ENCODE results near the gene KDM4B.

The KDM4B gene

GRCh38 chr19:5137114-5137513 lies 168.2 kb downstream of the KDM4B start:
- no peak for DNase-seq (ENCODE audit: low read depth in 3 of 3)

DNA sequence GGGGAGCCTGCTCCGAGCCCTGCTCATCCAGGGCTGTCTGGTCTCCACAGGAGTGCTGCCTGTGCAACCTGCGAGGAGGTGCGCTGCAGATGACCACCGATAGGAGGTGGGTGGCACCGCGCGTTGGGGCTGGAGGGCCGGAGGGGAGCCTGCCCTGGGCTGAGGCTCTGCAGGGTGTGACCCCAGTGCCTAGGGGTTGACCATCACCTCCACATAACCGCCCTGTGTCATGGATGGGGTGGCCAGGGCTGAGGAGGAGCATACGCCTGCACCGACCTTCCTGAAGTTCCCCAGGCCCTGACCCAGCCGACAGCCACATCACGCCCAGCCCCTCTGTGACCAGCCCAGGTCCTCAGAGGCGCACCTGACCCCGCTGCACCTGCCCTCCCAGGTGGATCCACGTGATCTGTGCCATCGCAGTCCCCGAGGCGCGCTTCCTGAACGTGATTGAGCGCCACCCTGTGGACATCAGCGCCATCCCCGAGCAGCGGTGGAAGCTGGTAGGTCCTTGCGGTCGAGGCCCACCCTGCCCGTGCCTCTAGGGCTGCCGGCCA lies 168.7 kb downstream of the KDM4B start:
- no peak for DNase-seq (ENCODE audit: low read depth in 3 of 3)

- peak; percentile 40 to 85 (median 48) for DNase-seq (ENCODE audit: low read depth in 3 of 3)
These were observed 170.0 kb downstream of the KDM4B start for GRCh38 chr19:5138606-5139582.

GRCh38 chr19:5139583-5140325 lies 170.8 kb downstream of the KDM4B start:
- no peak for DNase-seq (ENCODE audit: low read depth in 3 of 3)

DNA sequence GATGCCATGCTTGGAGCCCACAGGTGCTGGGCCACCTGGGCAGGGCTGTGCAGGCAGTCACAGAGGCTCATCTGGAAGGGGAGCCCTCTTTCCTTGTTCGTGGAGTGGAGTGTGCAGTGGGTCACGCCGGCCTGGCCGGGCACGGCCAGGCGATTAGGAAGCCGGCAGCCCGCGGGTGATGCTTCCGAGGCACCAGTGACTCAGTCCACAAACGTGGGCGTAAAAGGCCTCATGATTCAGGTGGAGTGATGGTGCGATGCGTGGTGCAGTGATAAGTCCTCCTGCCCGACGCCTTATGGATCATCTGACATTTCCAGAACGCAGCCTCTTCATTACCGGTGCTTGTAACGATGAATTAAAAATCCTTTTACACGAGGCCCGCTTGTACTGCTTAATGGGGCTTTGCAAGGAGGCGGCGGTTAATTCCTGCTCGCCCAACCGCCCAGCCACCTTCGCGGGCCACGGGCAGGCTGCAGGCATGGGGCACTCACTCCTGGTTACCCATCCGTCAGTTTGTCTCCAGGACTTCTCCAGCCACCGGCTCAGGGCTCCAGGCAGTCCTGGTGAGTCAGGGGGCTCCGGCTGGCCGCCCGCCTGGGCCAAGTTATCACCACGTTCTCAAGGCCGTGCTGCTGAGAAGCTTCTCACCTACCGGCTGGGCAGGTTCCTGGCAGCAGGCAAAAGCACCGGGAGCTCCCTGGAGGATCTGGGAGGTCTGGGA lies 172.4 kb downstream of the KDM4B start:
- no peak for DNase-seq (ENCODE audit: low read depth in 3 of 3)

DNA sequence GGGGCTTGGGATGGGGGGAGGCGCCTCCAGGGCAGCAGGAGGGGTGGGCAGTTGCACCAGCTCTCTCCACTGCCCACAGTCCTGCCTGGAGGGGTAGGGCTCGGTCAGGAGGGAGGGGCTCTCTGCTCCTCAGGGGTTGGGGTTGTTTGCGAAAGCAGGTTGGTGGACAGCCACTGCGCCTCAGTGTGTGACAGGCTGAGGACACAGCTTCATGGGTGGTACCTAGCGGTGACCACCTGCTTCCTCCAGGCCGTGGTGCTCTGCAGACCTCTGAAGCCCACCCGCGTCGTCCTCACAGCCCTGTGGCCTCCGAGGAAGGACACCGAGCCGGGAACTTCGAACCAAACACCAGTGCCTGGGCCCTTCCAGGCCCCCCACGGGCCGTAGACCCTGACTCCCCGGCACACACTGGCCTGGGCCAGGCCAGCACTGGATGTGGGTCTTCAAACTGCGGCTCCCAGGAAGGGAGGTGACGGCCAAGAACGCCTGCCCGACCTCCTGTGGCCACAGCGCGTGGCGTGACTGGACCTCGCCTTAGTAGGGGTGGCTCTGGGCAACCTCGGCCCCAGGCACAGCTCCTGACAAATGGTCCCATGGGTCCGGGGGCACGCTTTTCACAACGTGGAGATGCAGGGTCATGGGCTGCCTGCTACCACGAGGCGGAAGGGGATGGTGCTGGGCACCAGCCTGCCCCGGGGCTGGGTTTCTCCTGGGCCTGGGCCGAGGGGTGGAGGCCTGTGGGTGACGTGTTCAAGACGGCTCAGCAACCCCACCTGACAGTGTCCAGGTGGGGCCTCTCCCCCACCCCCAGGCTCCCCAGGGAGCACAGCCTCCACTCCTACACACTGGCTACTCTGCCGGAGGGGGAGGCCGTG lies 173.2 kb downstream of the KDM4B start:
- DNase-seq (ENCODE audit: low read depth in 3 of 3) = no peak

GRCh38 chr19:5142725-5143097 lies 173.8 kb downstream of the KDM4B start:
- DNase-seq (ENCODE audit: low read depth in 3 of 3) = no peak

DNA sequence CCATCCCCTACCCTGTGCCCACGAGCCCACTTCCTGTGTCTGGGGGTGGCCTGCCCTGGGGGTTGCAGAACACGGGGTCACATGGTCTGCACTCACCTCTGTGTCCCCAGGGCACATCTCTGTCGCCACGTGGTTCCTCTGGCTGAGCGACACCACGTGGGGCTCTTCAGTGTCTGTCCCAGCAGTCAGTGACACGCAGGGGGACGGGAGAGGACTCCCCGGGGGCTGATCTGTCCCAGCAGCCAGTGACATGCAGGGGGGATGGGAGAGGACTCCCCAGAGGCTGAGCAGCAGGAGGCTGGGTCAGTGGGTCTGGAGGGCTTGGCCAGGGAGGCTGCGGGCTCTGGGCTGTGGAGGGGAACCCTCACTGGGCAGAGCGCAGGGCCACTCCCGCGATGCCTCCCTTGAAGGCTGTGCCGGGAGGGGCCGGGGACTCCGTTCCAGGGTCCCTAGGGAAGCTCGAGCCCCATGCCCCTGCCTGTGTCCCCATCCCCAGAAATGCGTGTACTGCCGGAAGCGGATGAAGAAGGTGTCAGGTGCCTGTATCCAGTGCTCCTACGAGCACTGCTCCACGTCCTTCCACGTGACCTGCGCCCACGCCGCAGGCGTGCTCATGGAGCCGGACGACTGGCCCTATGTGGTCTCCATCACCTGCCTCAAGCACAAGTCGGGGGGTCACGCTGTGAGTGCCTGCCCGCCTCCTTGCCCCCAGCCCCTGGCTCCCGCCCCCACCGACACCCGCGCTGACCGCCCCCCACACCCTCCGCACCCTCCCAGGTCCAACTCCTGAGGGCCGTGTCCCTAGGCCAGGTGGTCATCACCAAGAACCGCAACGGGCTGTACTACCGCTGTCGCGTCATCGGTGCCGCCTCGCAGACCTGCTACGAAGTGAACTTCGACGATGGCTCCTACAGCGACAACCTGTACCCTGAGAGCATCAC lies 174.8 kb downstream of the KDM4B start:
- no peak for DNase-seq (ENCODE audit: low read depth in 3 of 3)

DNA sequence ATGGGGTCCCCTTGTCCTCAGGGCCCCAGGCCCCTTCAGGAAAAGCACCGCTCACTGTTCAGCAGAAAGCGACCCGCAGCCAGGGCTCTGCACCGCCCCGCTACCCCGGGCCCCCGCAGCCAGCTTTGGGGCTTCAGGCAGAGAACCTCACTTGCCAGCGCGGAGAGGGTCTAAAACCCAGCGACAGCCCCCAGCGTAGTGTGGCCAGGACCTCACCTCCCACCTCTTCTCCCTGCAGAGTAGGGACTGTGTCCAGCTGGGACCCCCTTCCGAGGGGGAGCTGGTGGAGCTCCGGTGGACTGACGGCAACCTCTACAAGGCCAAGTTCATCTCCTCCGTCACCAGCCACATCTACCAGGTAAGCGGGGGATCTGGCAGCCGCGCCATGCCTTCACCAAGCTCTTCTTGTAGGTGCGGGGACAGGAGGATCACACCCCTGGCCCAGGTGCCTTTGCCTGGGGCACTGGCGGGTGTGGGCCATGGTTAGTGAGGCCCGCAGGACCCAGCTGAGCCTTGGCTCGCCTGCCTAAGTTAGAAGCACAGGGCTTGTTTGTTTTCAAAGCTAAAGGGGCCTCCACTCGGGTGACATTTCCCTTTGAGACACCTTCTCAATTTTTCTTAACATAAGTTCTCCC lies 175.7 kb downstream of the KDM4B start:
- DNase-seq (ENCODE audit: low read depth in 3 of 3) = no peak

DNA sequence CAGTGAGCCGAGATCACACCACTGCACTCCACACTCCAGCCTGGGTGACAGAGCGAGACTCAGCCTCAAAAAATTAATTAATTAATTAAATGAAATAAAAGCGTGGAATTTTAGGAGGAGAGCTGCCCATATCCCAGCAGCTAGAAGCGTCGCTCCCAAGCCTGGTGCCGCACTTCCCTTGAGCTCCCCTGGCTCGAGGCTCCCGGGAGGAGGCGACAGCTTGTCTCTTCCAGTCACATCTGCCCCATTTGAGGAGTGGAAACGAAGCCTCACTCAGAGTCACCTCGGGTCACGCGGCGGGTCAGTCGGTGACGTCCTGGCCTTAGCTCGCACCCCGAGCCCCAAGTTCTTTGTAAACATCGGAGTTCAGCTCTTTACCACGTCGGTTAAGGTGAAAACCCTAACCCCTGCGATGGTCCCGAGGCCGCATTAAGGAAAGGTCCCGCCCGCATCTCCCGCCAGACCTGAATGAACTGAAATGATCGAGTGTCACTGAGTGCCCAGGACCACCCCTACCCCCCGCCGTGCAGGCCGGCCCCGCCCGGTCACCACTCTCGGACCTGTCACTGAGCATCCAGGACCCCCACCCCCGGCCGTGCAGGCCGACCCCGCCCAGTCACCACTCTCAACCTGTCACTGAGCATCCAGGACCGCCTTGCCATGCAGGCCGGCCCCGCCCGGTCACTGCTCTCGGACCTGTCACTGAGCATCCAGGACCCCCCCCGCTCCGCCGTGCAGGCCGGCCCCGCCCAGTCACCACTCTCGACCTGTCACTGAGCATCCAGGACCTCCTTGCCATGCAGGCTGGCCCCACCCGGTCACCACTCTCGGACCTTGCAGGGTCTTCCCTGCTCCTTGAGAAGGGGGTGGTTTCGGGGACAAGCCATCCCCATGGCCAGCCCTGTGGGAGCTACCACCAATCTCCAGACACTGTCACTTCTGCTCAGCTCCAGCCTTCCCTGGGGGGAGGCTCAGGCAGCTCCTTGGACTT lies 176.9 kb downstream of the KDM4B start:
- DNase-seq (ENCODE audit: low read depth in 3 of 3) = no peak

DNA sequence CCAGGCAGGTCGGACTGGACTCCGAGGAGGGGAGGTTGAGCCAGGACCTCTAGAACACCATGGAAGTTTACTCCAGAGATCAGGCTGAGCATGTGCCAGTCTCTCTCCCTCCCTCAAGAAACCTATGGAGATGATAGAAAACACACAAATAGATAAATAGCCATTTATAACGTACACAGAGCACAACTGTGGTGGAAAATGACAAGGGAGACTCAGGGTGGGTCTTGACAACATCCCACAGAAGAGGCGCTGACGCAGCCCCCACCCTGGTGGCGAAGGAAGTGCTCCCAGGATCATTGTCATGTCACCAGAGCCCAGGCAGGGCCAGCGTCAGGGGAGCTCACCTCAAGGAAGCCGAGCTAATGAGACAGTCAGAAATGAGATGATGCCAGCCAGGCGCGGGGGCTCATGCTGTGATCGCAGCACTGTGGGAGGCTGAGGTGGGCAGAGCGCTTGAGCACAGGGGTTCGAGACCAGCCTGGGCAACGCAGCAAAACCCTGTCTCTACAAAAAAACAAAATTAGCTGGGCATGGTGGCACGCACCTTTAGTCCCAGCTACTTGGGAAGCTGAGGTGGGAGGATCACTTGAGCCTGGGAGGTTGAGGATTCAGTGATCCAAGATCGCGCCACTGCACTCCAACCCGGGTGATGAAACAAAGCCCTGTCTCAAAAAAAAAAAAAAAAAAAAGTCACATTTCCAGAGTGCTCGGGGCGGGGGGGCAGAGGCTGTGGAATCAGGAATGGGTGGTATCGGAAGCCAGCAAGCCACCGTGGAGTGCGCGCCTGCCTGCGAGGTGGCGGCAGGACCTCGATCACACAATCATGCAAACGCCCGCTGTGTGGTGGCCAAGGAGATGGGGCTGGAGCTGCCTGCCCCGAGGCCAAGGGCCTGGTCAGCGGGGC lies 178.4 kb downstream of the KDM4B start:
- no peak for DNase-seq (ENCODE audit: low read depth in 3 of 3)

DNA sequence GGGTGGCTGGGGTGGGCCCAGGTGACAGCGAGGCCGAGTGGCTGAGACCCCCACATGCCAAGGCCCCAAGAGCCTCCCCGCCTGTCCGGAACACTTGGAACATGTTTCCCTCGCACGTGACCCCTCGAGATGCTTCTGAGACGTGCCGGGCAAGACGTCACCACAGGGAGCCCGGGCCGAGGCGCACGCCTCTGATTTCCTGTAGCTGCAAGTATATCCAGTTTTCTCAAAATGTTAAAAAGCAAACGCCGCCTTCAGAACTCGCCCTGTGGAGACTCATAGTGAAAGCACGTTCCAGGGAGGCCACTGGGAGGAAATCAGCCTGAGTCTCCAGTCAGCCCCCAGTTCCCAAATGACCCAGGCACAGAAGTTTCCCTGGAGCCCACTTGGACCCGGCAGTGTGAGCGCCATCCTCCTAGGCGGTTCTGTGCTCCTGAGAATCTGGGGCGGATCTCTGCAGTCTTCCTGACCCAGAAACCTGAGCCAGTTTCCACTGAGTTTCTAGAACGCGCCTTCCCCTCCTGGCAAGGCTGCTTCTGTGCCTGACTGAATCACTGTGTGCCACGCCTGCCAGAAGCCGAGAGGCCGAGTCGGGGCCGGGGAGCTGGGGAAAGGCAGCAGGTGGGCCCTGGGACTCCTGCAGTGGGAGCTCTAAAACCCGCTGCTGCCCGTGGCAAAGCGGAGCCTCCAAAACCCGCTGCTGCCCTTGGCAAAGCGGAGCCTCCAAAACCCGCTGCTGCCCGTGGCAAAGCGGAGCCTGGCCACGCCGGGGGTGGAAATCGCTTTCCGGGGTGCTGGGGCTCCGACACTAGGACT lies 179.3 kb downstream of the KDM4B start:
- DNase-seq (ENCODE audit: low read depth in 3 of 3) = no peak

- no peak for DNase-seq (ENCODE audit: low read depth in 3 of 3)
These were observed 179.9 kb downstream of the KDM4B start for GRCh38 chr19:5148794-5149190.

GRCh38 chr19:5149508-5149907 lies 180.6 kb downstream of the KDM4B start:
- no peak for DNase-seq (ENCODE audit: low read depth in 3 of 3)

DNA sequence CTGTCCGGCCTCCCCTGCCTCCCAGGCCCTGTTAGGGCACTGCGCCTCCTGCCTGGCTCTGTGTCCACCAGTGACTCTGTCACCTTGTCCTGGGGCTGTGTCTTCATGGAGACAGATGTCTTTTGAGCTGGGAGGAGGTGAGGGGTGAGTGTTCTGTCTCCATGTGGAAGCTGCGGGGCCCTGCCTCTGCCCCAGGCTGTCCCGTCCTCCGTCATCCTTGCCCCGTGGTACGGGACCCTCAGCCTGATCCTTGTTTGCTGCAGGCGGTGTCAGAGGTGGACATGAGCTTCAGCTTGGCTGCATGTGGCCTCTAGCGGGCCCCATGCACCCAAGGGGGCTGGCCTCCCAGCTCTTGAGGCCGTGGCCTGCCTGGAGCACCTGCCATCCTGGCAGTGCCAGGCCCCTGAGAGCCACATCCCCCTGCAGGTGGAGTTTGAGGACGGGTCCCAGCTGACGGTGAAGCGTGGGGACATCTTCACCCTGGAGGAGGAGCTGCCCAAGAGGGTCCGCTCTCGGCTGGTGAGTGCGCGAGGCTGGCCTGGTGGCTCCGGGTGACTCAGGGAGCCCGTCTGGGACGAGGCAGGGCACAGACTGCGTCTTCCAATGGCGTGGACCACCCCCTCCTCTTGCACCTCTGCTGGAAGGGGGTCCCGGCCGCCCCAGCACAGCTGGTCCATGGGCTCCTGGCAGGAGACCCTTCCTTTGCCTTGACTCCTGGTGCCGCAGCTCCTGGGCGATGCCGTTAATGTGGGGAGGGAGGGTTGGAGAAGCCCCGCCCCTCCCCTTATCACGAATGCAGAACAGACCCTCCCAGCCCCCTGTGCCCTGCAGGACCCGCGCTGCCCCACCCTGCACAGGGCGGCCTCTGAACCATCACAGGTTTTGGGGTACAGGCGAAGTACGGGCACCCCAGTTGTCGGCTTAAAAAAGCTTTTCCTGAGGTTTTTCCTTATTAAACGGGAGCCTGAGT lies 181.3 kb downstream of the KDM4B start:
- no peak for DNase-seq (ENCODE audit: low read depth in 3 of 3)
